Right lobe of liver (tissue), 6 donors: Measurements from ENCODE around the gene STEAP4. TPM values are rescaled to one million over a fixed set of nuclear protein-coding genes. Genes with fewer than 3 reads are reported as not detected.

ENCODE experiments used
- ATAC-seq, 4 donors: fragments of 200-7000 bp; cut with Tn5 transposase; one replicate each; pipeline ENCODE4 v1.9.1; 2020; ENCODE audit warnings: mild to moderate bottlenecking in 4 of 4, moderate library complexity in 4 of 4
- DNase-seq, 3 donors: peaks; one replicate each; pipeline ENCODE4 v3.0.0-alpha.2; 2020
- H3K27ac ChIP-seq, 3 donors: fragments of 200-600 bp; one replicate each; pipeline ENCODE4 v1.8.0; 2022
- H3K27me3 ChIP-seq, 2 donors: fragments of 200-600 bp; one replicate each; pipeline ENCODE4 v1.8.0; 2022
- H3K36me3 ChIP-seq, 4 donors: fragments of 200-600 bp; sonication (generic) in 1 of 4; one replicate each; pipeline versions ENCODE4 v1.5.1 to v1.8.0; 2017 to 2022; ENCODE audit warnings: control low read depth in 1 of 4
- H3K4me1 ChIP-seq, 4 donors: fragments of 200-600 bp; sonication (generic) in 1 of 4; one replicate each; pipeline versions ENCODE4 v1.5.1 to v1.8.0; 2017 to 2022; ENCODE audit warnings: control low read depth in 1 of 4
- H3K4me3 ChIP-seq, 3 donors: fragments of 200-600 bp; one replicate each; pipeline ENCODE4 v1.8.0; 2022
- H3K9me3 ChIP-seq, 4 donors: fragments of 200-600 bp; sonication (generic) in 1 of 4; one replicate each; pipeline versions ENCODE4 v1.5.1 to v1.8.0; 2017 to 2022; ENCODE audit warnings: control low read depth in 1 of 4
- POLR2A ChIP-seq: fragments of 450-650 bp; IDR thresholded peaks from one replicate; pipeline ENCODE4 v1.6.1; 2017; ENCODE audit warnings: antibody characterized with exemption, mild to moderate bottlenecking
- WGBS: methylation state at CpG from one replicate; pipeline ENCODE4 v1.1.6; 2018; ENCODE audit warnings: low coverage, low lambda C conversion rate; ENCODE audit not compliant: insufficient coverage; ENCODE audit errors: missing lambda C conversion rate; 5-methylcytosine and 5-hydroxymethylcytosine counted together
- intact Hi-C, 2 donors: fragments of 100-400 bp; cut with DNase I; formaldehyde crosslinking; loops; one replicate each; pipeline versions ENCODE4 v1.11.2 to v1.14.1; 2022
- total RNA-seq, 6 experiments: library from RNA; depleted of rRNA in 2 of 6; stranded (reverse); fragments of >200 nt in 2 of 6; fragmentation: NEBNext Ultra II Directional in 3 of 6; extraction: Animal tissue kit (Norgen Biotek cat#: 25700) in 3 of 6; gene quantifications; one replicate each; pipeline versions ENCODE4 v1.1.0 to v1.2.4, GENCODE V29; 2016 to 2023
- TF ChIP-seq, protein P1 (sequence below), 4 donors: fragments of 200-600 bp in 3 of 4; fragments of 450-650 bp in 1 of 4; IDR thresholded peaks; one replicate each; pipeline versions ENCODE4 v1.5.1 to v1.8.0; 2016 to 2022; ENCODE audit warnings: antibody characterized with exemption in 4 of 4, mild to moderate bottlenecking in 2 of 4
- donor health status: DM: no; HTN: yes; CAD: no.
- donor health status: DM: no; HTN: no; CAD: no.
- donor health status: DM: no; HTN: no; CAD: no.
- donor health status: DM: no; HTN: yes; CAD: no.
- donor health status: DM: no; HTN: yes; CAD: no.

STEAP4 gene
- total RNA-seq, 6 experiments from 2014 or later: 16.3 to 158 (median 22.9) TPM

DNA sequence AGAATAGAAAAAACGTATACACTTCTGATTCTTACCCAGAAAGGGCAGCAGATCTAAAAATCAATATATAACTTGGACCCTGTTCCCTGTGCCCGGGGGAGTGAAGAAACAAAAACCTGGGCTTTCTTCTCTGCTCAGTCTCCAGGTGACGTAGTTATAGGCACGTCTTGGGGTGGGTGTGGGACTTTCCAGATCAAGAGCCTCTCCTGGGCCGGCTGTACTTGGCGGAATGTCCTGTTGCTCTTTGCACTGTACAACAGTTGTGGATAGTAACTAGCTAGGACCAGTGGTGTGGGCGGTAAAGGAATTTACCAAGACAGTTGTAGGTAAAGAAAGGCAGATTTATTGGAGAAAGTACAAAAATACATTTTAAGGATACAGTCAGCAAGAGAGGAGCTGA is 40.4 kb upstream of the STEAP4 start:
- no peaks in the 10 kb centered on the region for H3K36me3 ChIP-seq
- DNase-seq: peak in 1 of 3 donors; percentile 47

DNA sequence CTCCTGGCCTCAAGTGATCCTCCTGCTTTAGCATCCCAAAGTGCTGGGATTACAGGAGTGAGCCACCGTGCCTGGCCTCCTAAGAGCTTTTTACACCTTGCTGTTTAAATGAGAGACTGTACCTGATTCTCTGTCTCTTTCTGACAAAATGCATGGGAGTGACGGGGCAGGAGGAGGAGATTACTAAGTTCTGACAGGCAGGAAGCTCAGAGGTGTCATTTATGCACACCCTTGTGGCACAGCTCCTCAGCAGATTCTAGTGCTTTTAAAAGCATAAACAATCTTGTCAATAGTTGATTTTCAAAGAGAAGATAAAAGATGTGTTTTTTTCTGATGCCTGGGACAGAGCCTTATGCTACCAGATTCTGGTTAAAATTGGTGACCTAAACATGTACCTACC is 39.7 kb upstream of the STEAP4 start:
- Histone ChIP-seq H3K36me3 (no peaks in the 10 kb centered on the region), H3K27me3 (no peaks in the 10 kb centered on the region), H3K4me1 (no peaks in the 10 kb centered on the region), H3K4me3 (no peak overlapping the region), H3K27ac (no peak overlapping the region), H3K9me3 (no peaks in the 10 kb centered on the region)
- DNase-seq (no peak), ATAC-seq (no peak)
- TF ChIP-seq, protein P1, sequence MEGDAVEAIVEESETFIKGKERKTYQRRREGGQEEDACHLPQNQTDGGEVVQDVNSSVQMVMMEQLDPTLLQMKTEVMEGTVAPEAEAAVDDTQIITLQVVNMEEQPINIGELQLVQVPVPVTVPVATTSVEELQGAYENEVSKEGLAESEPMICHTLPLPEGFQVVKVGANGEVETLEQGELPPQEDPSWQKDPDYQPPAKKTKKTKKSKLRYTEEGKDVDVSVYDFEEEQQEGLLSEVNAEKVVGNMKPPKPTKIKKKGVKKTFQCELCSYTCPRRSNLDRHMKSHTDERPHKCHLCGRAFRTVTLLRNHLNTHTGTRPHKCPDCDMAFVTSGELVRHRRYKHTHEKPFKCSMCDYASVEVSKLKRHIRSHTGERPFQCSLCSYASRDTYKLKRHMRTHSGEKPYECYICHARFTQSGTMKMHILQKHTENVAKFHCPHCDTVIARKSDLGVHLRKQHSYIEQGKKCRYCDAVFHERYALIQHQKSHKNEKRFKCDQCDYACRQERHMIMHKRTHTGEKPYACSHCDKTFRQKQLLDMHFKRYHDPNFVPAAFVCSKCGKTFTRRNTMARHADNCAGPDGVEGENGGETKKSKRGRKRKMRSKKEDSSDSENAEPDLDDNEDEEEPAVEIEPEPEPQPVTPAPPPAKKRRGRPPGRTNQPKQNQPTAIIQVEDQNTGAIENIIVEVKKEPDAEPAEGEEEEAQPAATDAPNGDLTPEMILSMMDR (IDR thresholded peaks at IDR 0.05): no peak
- TF ChIP-seq POLR2A: no peak
- WGBS: 86% methylated on average over 2 of the region's 2 CpGs
- intact Hi-C loops: no loop called here

More for the DNA sequence above, 40.4 kb upstream of the STEAP4 start:
- Histone ChIP-seq H3K9me3 (no peaks in the 10 kb centered on the region), H3K27ac (no peak overlapping the region), H3K4me3 (no peak overlapping the region), H3K4me1 (no peaks in the 10 kb centered on the region), H3K27me3 (no peaks in the 10 kb centered on the region)
- WGBS: 38% methylated on average over 7 of the region's 7 CpGs
- ATAC-seq: peak; percentile 49 to 94 (median 55)
- intact Hi-C loops: no loop called here
- TF ChIP-seq POLR2A: no peak
- TF ChIP-seq, protein P1 (IDR thresholded peaks at IDR 0.05): no peak

DNA sequence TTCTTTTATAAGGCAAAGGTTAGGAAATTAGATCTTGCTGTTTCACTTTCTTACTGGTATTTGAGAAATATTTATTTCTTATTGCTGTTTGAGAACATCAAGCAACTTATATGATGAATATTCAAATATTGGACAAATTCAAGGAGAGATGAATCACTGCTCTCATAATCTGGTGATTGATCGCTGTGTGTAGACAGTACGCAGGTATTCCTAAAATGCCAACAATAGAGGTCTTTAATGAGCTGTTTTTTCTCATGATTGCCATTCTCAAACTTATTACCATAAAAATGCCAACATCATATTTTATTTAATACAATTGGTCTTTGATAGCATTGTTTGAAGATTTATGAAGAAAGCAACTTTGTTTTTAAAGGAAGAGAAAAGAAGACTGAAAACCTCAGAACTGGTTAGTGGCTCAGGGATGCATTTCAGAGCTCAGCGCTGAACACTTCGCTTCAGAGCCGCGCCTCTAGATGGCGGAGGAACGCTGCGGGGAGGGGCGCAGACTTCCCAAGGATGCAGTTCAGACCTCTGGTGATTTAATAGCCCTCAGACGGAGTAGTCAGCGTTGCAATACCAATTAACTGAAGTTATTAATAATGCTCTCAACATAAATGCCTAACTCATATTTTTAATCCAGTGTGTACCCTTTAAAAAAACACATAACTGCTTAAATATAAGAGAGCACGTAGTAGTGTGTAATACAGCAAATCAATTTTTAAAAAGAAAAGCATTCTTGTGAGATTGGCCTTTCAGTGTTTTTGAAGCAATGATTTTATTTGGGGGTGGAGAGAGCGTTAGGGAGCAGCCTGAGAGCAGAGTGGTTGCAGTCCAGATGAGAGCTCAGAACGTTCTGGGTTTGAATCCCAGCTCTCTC is 38.5 kb upstream of the STEAP4 start:
- Histone ChIP-seq H3K27ac (no peak overlapping the region), H3K4me1 (no peaks in the 10 kb centered on the region), H3K36me3 (no peaks in the 10 kb centered on the region), H3K27me3 (no peaks in the 10 kb centered on the region), H3K4me3 (no peak overlapping the region), H3K9me3 (no peaks in the 10 kb centered on the region)
- WGBS: 27% methylated on average over 15 of the region's 15 CpGs
- DNase-seq: peak in 1 of 3 donors; percentile 54
- peak; percentile 78 to 84 (median 80) for ATAC-seq
- intact Hi-C loops: no loop called here
- TF ChIP-seq, protein P1 (IDR thresholded peaks at IDR 0.05): peak in 3 of 4 donors; percentile 43 to 55 (median 50)
- TF ChIP-seq POLR2A: no peak

DNA sequence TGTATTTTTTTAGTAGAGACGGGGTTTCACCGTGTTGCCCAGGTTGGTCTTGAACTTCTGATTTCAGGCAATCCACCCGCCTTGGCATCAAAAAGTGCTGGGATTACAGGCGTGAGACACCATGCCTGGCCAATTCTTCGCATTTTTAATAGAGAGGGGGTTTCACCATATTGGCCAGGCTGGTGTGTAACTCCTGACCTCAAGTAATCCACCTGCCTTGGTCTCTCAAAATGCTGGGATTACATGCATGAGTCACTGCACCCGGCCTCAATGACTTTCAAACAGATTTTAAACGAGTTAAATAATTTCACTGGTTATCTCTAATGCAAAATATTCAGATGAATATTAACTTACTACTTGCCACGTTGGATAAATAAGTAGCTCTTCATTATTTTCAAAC is 37.6 kb upstream of the STEAP4 start:
- no peak overlapping the region for H3K27ac ChIP-seq
- H3K36me3 ChIP-seq: no peaks in the 10 kb centered on the region
- intact Hi-C loops: no loop called here
- no peak for ATAC-seq
- TF ChIP-seq, protein P1 (IDR thresholded peaks at IDR 0.05): no peak
- no peak for TF ChIP-seq POLR2A
- no peaks in the 10 kb centered on the region for H3K27me3 ChIP-seq
- 64% methylated on average over 7 of the region's 8 CpGs for WGBS
- DNase-seq: no peak
- H3K9me3 ChIP-seq: no peaks in the 10 kb centered on the region
- no peak overlapping the region for H3K4me3 ChIP-seq
- peaks cover 0 to 6% (median 3%) of the 10 kb centered on the region in 4 donors for H3K4me1 ChIP-seq
